PC-9 (cell line): Measurements from ENCODE around the gene SLC25A33.

Experiments used
- EZH2 ChIP-seq: fragments of 200-600 bp; sonication (generic); IDR thresholded peaks from 2 replicates; pipeline ENCODE4 v1.8.0; 2017; ENCODE audit warnings: antibody characterized with exemption, low read depth
- TF ChIP-seq, protein P1 (sequence below): fragments of 200-600 bp; sonication (generic); conservative IDR thresholded peaks from 2 replicates; pipeline ENCODE4 v1.6.1; 2017; ENCODE audit warnings: mixed run types, antibody characterized with exemption, mild to moderate bottlenecking, moderate library complexity

DNA sequence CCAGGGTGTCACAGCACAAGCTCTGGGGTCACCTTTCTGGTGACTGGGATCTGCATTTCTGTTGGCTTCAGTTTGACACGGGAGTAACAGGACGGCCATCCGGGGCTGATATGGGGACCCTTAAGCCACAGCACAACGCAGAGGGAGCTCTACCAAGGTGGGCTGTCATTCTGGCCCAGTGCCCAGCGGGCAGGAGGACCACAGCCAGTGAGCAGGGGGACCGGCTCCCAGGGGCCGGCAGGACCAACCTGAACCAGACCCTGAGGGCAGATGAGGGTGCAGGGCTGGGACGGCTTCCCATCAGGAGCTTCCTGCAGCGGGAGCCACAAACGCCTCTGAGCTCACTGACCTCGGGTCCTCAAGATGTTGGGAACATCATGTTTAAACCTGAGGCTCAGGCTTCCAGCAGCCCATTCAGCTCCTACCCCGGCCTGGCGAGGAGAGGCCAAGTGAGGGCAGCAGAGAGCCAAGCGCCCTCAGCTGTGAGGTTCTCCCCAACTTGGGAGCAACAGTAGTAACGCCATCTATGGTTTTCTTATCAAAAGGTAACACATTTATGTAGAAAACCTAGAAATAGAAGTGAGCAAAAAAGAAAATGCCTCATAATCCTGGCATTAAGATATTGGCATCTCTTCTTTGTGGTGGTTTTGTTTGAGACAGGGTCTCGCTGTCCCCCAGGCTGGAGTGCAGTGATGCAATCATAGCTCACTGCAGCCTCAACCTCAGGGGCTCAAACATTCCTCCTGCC, 76.2 kb downstream of the SLC25A33 start:
- no peak for TF ChIP-seq EZH2
- TF ChIP-seq, protein P1, sequence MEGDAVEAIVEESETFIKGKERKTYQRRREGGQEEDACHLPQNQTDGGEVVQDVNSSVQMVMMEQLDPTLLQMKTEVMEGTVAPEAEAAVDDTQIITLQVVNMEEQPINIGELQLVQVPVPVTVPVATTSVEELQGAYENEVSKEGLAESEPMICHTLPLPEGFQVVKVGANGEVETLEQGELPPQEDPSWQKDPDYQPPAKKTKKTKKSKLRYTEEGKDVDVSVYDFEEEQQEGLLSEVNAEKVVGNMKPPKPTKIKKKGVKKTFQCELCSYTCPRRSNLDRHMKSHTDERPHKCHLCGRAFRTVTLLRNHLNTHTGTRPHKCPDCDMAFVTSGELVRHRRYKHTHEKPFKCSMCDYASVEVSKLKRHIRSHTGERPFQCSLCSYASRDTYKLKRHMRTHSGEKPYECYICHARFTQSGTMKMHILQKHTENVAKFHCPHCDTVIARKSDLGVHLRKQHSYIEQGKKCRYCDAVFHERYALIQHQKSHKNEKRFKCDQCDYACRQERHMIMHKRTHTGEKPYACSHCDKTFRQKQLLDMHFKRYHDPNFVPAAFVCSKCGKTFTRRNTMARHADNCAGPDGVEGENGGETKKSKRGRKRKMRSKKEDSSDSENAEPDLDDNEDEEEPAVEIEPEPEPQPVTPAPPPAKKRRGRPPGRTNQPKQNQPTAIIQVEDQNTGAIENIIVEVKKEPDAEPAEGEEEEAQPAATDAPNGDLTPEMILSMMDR: peak; percentile 67
